Trophoblast cell (in vitro differentiated cells and primary cell): ENCODE results near the gene C3.
"Not testable (repeated sequence)": the region's sequence is repeated elsewhere in the genome, so short reads cannot be mapped to it uniquely, and the experiment has no call there.

Experiments
- DNase-seq, 2 donors: peaks; one replicate each; pipeline ENCODE4 v3.0.0-alpha.2; 2016
- H2AFZ ChIP-seq: 2 replicates; pipeline ENCODE4 v1.6.1; 2013; ENCODE audit warnings: low read length, moderate library complexity, mild to moderate bottlenecking; ENCODE audit not compliant: insufficient read depth, poor library complexity
- H2AK5ac ChIP-seq: 2 replicates; pipeline ENCODE4 v1.6.1; 2013; ENCODE audit warnings: mild to moderate bottlenecking, low read length
- H2BK120ac ChIP-seq: 2 replicates; pipeline ENCODE4 v1.6.1; 2013; ENCODE audit warnings: low read length, mild to moderate bottlenecking, moderate library complexity; ENCODE audit not compliant: insufficient read depth, poor library complexity
- H2BK12ac ChIP-seq: 2 replicates; pipeline ENCODE4 v1.6.1; 2013; ENCODE audit warnings: mild to moderate bottlenecking, low read length, moderate library complexity
- H2BK5ac ChIP-seq: 2 replicates; pipeline ENCODE4 v1.6.1; 2013; ENCODE audit warnings: low read length, low read depth, moderate library complexity, mild to moderate bottlenecking; ENCODE audit not compliant: poor library complexity
- H3K14ac ChIP-seq: 2 replicates; pipeline ENCODE4 v1.6.1; 2013; ENCODE audit warnings: mild to moderate bottlenecking, low read length
- H3K18ac ChIP-seq: 2 replicates; pipeline ENCODE4 v1.6.1; 2013; ENCODE audit warnings: mild to moderate bottlenecking, low read length
- H3K23ac ChIP-seq: 2 replicates; pipeline ENCODE4 v1.6.1; 2013; ENCODE audit warnings: low read length
- H3K27ac ChIP-seq: 2 replicates; pipeline ENCODE4 v1.5.1; 2013; ENCODE audit warnings: low read depth, mild to moderate bottlenecking, inconsistent platforms, low read length, moderate library complexity
- H3K27me3 ChIP-seq: 2 replicates; pipeline ENCODE4 v1.6.1; 2013; ENCODE audit warnings: inconsistent platforms, mild to moderate bottlenecking, low read length, moderate library complexity; ENCODE audit not compliant: insufficient read depth
- H3K36me3 ChIP-seq, 2 experiments: 1 replicate in 1 of 2; 2 replicates in 1 of 2; pipeline ENCODE4 v1.6.1; 2013; ENCODE audit warnings: low read length in 2 of 2, mild to moderate bottlenecking in 2 of 2, moderate library complexity in 1 of 2; ENCODE audit not compliant: insufficient read depth in 2 of 2, control insufficient read depth in 1 of 2
- H3K4ac ChIP-seq: 2 replicates; pipeline ENCODE4 v1.6.1; 2013; ENCODE audit warnings: low read depth, mild to moderate bottlenecking, low read length, moderate library complexity
- H3K4me1 ChIP-seq, 2 experiments: 1 replicate in 1 of 2; 2 replicates in 1 of 2; pipeline ENCODE4 v1.6.1; 2013; ENCODE audit warnings: low read length in 2 of 2, mild to moderate bottlenecking in 2 of 2, moderate library complexity in 1 of 2; ENCODE audit not compliant: insufficient read depth in 2 of 2, control insufficient read depth in 1 of 2
- H3K4me2 ChIP-seq: 2 replicates; pipeline ENCODE4 v1.6.1; 2013; ENCODE audit warnings: inconsistent platforms, mild to moderate bottlenecking, low read length, moderate library complexity
- H3K4me3 ChIP-seq: 2 replicates; pipeline ENCODE4 v1.5.1; 2013; ENCODE audit warnings: mild to moderate bottlenecking, low read depth, low read length, inconsistent platforms
- H3K79me1 ChIP-seq: one replicate; pipeline ENCODE4 v1.6.1; 2013; ENCODE audit warnings: low read length
- H3K79me2 ChIP-seq: 2 replicates; pipeline ENCODE4 v1.6.1; 2013; ENCODE audit warnings: low read length, mild to moderate bottlenecking; ENCODE audit not compliant: control insufficient read depth, insufficient read depth, poor library complexity
- H3K9ac ChIP-seq: 2 replicates; pipeline ENCODE4 v1.6.1; 2013; ENCODE audit warnings: mild to moderate bottlenecking, low read length
- H3K9me3 ChIP-seq: 2 replicates; pipeline ENCODE4 v1.6.1; 2013; ENCODE audit warnings: low read depth, mild to moderate bottlenecking, control low read depth, inconsistent platforms, low read length; ENCODE audit not compliant: insufficient read depth
- H4K12ac ChIP-seq: 2 replicates; pipeline ENCODE4 v1.6.1; 2013; ENCODE audit warnings: low read depth, mild to moderate bottlenecking, low read length, moderate library complexity
- H4K8ac ChIP-seq: 2 replicates; pipeline ENCODE4 v1.6.1; 2013; ENCODE audit warnings: low read depth, mild to moderate bottlenecking, low read length, moderate library complexity
- H4K91ac ChIP-seq: one replicate; pipeline ENCODE4 v1.6.1; 2013; ENCODE audit warnings: low read depth, mild to moderate bottlenecking, low read length, moderate library complexity
- WGBS: extraction: QIAGEN DNeasy Blood & Tissue Kit; methylation state at CpG from one replicate; pipeline ENCODE4 v1.1.7; 2013; ENCODE audit warnings: missing lambda C conversion rate; ENCODE audit not compliant: insufficient read length, insufficient coverage; ENCODE audit errors: extremely low coverage; 5-methylcytosine and 5-hydroxymethylcytosine counted together

C3 gene

DNA sequence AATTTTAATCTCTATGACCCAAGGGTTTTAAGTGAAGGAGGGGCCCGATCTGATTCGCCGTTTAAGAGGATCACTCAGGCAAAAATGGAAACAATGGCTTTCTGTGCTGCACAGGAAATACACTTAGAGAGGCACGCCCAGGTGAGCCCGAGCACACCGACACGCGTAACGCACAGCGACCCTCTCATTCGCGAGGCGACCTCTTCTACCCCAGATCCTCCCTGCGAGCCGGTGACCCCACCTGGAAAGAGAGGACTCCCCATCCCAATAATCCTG lies 46.6 kb upstream of the C3 start:
- Histone ChIP-seq H3K27ac (peak overlapping the region; percentile 57), H3K4ac (peak overlapping the region; percentile 18), H4K91ac (peak overlapping the region; percentile 74), H3K14ac (peak overlapping the region; percentile 16), H3K79me2 (peaks cover 6% of the 10 kb centered on the region), H2BK12ac (no peak overlapping the region), H3K79me1 (peaks cover 14% of the 10 kb centered on the region), H2BK120ac (peak overlapping the region; percentile 48), H2BK5ac (peak overlapping the region; percentile 35), H3K27me3 (no peaks in the 10 kb centered on the region), H3K9me3 (no peaks in the 10 kb centered on the region), H3K9ac (peak overlapping the region; percentile 76), H3K4me2 (peak overlapping the region; percentile 75), H3K18ac (peak overlapping the region; percentile 36), H3K4me3 (peak overlapping the region; percentile 80), H2AFZ (peak overlapping the region; percentile 65), H3K23ac (no peak overlapping the region), H3K4me1 (peaks cover 9 to 12% of the 10 kb centered on the region in 2 experiments), H3K36me3 (peaks cover 2 to 4% of the 10 kb centered on the region in 2 experiments), H2AK5ac (no peak overlapping the region), H4K12ac (no peak overlapping the region), H4K8ac (peak overlapping the region; percentile 61)
- no CpG with 5 or more reads among the region's 15 CpGs for WGBS
- peak; percentile 53 to 61 for DNase-seq

DNA sequence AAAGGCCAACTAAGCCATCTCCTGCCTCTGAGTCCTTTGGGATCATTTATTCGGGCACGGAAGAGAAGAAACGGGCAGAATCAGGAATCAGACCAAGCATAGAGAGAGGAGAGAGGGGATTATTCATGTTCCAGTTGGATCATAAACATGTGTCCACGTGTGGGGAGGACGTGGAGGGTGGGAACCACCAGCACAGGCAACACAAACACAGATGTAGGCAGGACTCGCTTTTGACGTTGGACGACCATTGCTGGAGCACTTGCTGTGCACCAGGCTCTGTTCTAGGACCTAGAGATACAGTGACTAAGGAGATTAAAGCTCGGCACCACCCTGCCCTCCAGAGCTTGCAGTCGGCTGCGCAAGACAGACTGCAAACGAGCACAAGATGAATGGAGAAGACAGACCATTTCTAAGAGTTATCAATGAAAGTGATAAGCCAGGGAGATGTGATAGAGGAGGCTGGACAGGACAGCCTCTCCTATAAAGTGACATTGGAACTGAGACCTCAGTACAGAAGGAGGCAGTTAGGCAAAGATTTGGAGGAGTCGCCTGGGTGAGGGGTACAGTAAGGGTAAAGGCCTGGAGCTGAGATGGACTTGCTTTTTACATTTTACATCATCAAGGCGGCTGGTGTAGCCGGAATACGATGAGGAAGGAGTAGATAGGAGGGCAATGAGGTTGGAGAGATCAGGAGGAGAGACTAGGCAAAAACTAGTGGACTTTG lies 46.1 kb upstream of the C3 start:
- Histone ChIP-seq H3K79me1 (peaks cover 14% of the 10 kb centered on the region), H3K36me3 (peaks cover 2 to 4% of the 10 kb centered on the region in 2 experiments), H3K23ac (peak overlapping the region; percentile 33), H3K4ac (peak overlapping the region; percentile 16), H3K18ac (peak overlapping the region; percentile 65), H4K91ac (peak overlapping the region; percentile 44), H3K14ac (peak overlapping the region; percentile 71), H2AFZ (peak overlapping the region; percentile 4), H2AK5ac (peak overlapping the region; percentile 53), H4K8ac (peak overlapping the region; percentile 49), H3K4me1 (peaks cover 9 to 12% of the 10 kb centered on the region in 2 experiments), H3K79me2 (peaks cover 6% of the 10 kb centered on the region), H3K4me3 (peak overlapping the region; percentile 80), H3K9me3 (no peaks in the 10 kb centered on the region), H2BK5ac (peak overlapping the region; percentile 35), H3K4me2 (peak overlapping the region; percentile 75), H3K27ac (peak overlapping the region; percentile 80), H4K12ac (peak overlapping the region; percentile 28), H3K27me3 (no peaks in the 10 kb centered on the region), H2BK120ac (peak overlapping the region; percentile 37), H3K9ac (peak overlapping the region; percentile 5), H2BK12ac (peak overlapping the region; percentile 44)
- no CpG with 5 or more reads among the region's 16 CpGs for WGBS
- peak; percentile 57 to 58 for DNase-seq

DNA sequence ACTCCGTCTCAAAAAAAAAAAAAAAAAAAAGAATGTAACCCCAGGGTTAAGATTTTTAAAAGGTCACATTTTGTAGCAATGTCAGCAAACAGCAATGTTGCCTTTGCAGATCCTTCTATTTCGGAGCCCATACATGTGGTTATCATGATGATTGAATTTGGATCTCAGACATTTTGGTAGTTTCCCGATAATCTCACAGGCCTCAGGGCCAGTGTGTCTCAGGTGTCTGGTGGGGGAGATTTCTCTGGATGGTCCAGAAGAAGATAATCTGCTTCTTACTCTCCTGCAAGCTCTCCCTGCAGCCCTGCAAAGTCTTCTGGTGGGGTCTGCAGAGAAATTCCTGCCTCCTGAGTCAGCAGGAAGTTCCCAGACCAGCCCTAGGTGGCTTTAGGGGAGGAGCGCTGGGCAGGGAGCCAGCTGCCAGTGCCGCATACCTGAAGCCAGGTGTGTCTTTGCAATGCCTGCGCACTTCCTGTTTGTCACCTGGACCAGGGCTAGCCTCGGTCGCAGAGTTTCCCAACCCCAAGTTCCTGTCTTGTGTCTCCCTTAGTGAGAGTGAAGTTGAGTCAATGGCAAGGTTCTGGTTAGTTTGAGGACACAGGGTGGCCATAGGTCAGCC lies 45.4 kb upstream of the C3 start:
- H2BK5ac ChIP-seq, result peak overlapping the region; percentile 35
- H2BK120ac ChIP-seq, result peak overlapping the region; percentile 37
- peak overlapping the region; percentile 53 for H2AK5ac ChIP-seq
- H3K79me1 ChIP-seq, result peaks cover 14% of the 10 kb centered on the region
- H3K4ac ChIP-seq, result peak overlapping the region; percentile 16
- no peak overlapping the region for H2BK12ac ChIP-seq
- H3K36me3 ChIP-seq, result peaks cover 2 to 8% of the 10 kb centered on the region in 2 experiments
- peak; percentile 98 for DNase-seq
- peaks cover 9 to 12% of the 10 kb centered on the region in 2 experiments for H3K4me1 ChIP-seq
- no peaks in the 10 kb centered on the region for H3K27me3 ChIP-seq
- no peak overlapping the region for H3K23ac ChIP-seq
- no peak overlapping the region for H2AFZ ChIP-seq
- peak overlapping the region; percentile 65 for H3K18ac ChIP-seq
- peak overlapping the region; percentile 71 for H3K14ac ChIP-seq
- peak overlapping the region; percentile 44 for H4K91ac ChIP-seq
- H3K4me3 ChIP-seq, result peak overlapping the region; percentile 80
- peak overlapping the region; percentile 28 for H4K12ac ChIP-seq
- peak overlapping the region; percentile 82 for H3K27ac ChIP-seq
- H3K4me2 ChIP-seq, result peak overlapping the region; percentile 75
- peak overlapping the region; percentile 5 for H3K9ac ChIP-seq
- peaks cover 6% of the 10 kb centered on the region for H3K79me2 ChIP-seq
- H3K9me3 ChIP-seq, result no peaks in the 10 kb centered on the region
- peak overlapping the region; percentile 49 for H4K8ac ChIP-seq
- no CpG with 5 or more reads among the region's 8 CpGs for WGBS

DNA sequence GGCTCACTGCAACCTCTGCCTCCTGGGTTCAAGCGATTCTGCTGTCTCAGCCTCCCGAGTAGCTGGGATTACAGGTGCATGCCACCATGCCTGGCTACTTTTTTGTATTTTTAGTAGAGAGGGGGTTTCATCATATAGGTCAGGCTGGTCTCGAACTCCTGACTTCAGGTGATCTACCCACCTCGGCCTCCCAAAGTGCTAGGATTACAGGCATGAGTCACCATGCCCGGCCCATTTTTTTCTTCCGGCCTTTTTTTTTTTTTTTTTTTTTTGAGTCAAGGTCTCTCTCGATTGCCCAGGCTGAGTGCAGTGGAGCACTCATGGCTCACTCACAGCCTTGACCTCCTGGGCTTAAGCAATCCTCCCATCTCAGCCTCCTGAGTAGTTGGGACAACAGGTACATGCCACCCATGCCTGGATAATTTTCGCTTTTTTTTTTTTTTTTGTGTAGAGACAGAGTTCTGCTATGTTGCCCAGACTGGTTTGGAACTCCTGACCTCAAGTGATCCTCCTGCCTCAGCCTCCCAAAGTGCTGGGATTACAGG lies 41.9 kb upstream of the C3 start:
- DNase-seq, result peak; percentile 90 to 93
- H3K27ac ChIP-seq, H4K8ac ChIP-seq, H3K18ac ChIP-seq, H3K4ac ChIP-seq, H3K9ac ChIP-seq, H3K4me3 ChIP-seq, H2BK12ac ChIP-seq, H3K14ac ChIP-seq, H3K27me3 ChIP-seq, H2AFZ ChIP-seq, H2BK5ac ChIP-seq, H3K23ac ChIP-seq, H3K79me2 ChIP-seq, H4K91ac ChIP-seq, H4K12ac ChIP-seq, H3K4me2 ChIP-seq, H3K9me3 ChIP-seq, H2BK120ac ChIP-seq, H2AK5ac ChIP-seq: not testable (repeated sequence)
- H3K36me3 ChIP-seq, result peaks cover 22 to 23% of the 10 kb centered on the region in 2 experiments
- peaks cover 9 to 12% of the 10 kb centered on the region in 2 experiments for H3K4me1 ChIP-seq
- peaks cover 11% of the 10 kb centered on the region for H3K79me1 ChIP-seq
- WGBS, result no CpG with 5 or more reads among the region's 8 CpGs
